ES-I3 (cell line): ENCODE measurements around the gene TRIM9.

Experiments
- H3K36me3 ChIP-seq: 2 replicates; pipeline ENCODE4 v1.6.1; 2013; ENCODE audit warnings: mild to moderate bottlenecking, low read length, control low read depth, moderate library complexity; ENCODE audit not compliant: insufficient read depth
- H3K4me1 ChIP-seq: 2 replicates; pipeline ENCODE4 v1.6.1; 2013; ENCODE audit warnings: mild to moderate bottlenecking, control low read depth, low read length; ENCODE audit not compliant: insufficient read depth
- H3K9ac ChIP-seq: 2 replicates; pipeline ENCODE4 v1.6.1; 2013; ENCODE audit warnings: low read depth, mild to moderate bottlenecking, low read length, moderate library complexity
- H3K9me3 ChIP-seq: 2 replicates; pipeline ENCODE4 v1.6.1; 2013; ENCODE audit warnings: mild to moderate bottlenecking, low read length, moderate library complexity; ENCODE audit not compliant: control insufficient read depth, insufficient read depth

TRIM9 gene

GRCh38 chr14:51081712-51082111 is 13.2 kb downstream of the TRIM9 start:
- Histone ChIP-seq H3K36me3 (no peaks in the 10 kb centered on the region), H3K4me1 (no peaks in the 10 kb centered on the region), H3K9ac (no peak overlapping the region), H3K9me3 (no peaks in the 10 kb centered on the region)

- no peaks in the 10 kb centered on the region for H3K9me3 ChIP-seq
- no peaks in the 10 kb centered on the region for H3K36me3 ChIP-seq
- H3K4me1 ChIP-seq: no peaks in the 10 kb centered on the region
- H3K9ac ChIP-seq: no peak overlapping the region
Observed at GRCh38 chr14:51081209-51081608, 13.7 kb downstream of the TRIM9 start.

GRCh38 chr14:51080645-51081044 is 14.3 kb downstream of the TRIM9 start:
- no peaks in the 10 kb centered on the region for H3K9me3 ChIP-seq
- H3K36me3 ChIP-seq: no peaks in the 10 kb centered on the region
- no peaks in the 10 kb centered on the region for H3K4me1 ChIP-seq
- no peak overlapping the region for H3K9ac ChIP-seq

- no peak overlapping the region for H3K9ac ChIP-seq
- H3K4me1 ChIP-seq: no peaks in the 10 kb centered on the region
Observed at GRCh38 chr14:51079489-51079888, 15.4 kb downstream of the TRIM9 start.

DNA sequence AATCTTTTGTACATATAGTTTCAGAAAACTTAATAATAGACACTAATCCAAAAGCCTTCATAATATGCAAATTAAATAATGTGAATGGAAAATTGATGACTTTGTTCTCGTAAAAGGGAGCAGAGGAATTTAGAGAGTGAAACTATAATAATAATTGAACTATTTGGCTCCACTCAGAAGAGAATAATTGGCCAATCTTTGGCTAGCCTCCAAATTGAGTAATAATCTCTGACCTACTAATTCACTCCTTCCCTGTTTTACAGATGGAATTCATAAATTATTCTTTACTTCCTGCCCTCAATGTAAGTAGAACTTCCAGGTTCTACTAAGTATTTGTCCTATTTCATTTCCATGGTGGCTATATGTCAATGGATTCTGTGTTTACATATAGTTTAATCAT is 15.8 kb downstream of the TRIM9 start:
- H3K4me1 ChIP-seq: no peaks in the 10 kb centered on the region

More at GRCh38 chr14:51079489-51079888, 15.4 kb downstream of the TRIM9 start:
- no peaks in the 10 kb centered on the region for H3K36me3 ChIP-seq
- H3K9me3 ChIP-seq: no peaks in the 10 kb centered on the region

GRCh38 chr14:51074701-51075385 is 20.1 kb downstream of the TRIM9 start:
- Histone ChIP-seq H3K36me3 (no peaks in the 10 kb centered on the region), H3K9ac (no peak overlapping the region), H3K9me3 (no peaks in the 10 kb centered on the region), H3K4me1 (no peaks in the 10 kb centered on the region)

More for the DNA sequence above, 15.8 kb downstream of the TRIM9 start:
- no peaks in the 10 kb centered on the region for H3K36me3 ChIP-seq
- no peak overlapping the region for H3K9ac ChIP-seq
- H3K9me3 ChIP-seq: no peaks in the 10 kb centered on the region

GRCh38 chr14:51073731-51074130 is 21.2 kb downstream of the TRIM9 start:
- Histone ChIP-seq H3K9me3 (no peaks in the 10 kb centered on the region), H3K36me3 (no peaks in the 10 kb centered on the region)

DNA sequence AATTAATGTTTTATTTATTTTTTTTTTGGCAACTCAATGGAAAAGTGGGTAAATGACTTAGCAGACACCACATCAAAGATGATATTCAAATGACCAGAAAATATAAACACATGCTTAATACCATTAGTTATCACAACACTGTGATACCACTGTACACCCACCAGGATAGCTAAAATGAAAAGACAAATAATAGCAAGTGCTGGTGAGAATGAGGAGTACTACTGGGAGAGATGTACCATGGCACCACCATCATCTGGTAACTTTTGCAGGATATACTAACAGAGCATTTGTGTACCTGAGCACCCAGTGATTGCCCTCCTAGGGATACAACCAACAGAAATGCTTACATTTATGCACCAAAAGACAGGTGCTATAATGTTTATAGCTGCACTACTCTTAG is 21.9 kb downstream of the TRIM9 start:
- H3K4me1 ChIP-seq: no peaks in the 10 kb centered on the region
- no peaks in the 10 kb centered on the region for H3K9me3 ChIP-seq
- no peak overlapping the region for H3K9ac ChIP-seq
- no peaks in the 10 kb centered on the region for H3K36me3 ChIP-seq

More at GRCh38 chr14:51073731-51074130, 21.2 kb downstream of the TRIM9 start:
- Histone ChIP-seq H3K4me1 (no peaks in the 10 kb centered on the region), H3K9ac (no peak overlapping the region)

DNA sequence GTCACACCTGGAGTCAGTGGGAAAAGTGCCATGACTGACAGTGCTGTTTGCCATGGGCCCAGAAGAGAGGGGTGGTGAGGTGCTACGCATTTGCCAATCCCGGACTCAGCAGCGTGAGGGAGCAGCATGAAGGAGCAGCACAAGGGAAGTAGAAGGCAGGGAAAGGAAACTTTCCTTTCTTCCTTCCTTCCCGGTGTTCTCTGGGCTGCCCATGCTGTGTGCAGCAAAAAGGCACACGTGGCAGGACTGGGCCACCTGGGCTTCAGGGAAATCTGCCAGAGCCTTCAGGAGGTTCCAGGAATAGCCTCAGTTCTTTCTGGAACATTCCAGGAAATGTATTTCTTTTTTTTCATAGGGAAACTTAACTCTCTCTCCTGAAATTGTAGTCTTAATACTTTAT is 23.0 kb downstream of the TRIM9 start:
- no peak overlapping the region for H3K9ac ChIP-seq
- H3K36me3 ChIP-seq: no peaks in the 10 kb centered on the region
- H3K9me3 ChIP-seq: no peaks in the 10 kb centered on the region
- no peaks in the 10 kb centered on the region for H3K4me1 ChIP-seq

DNA sequence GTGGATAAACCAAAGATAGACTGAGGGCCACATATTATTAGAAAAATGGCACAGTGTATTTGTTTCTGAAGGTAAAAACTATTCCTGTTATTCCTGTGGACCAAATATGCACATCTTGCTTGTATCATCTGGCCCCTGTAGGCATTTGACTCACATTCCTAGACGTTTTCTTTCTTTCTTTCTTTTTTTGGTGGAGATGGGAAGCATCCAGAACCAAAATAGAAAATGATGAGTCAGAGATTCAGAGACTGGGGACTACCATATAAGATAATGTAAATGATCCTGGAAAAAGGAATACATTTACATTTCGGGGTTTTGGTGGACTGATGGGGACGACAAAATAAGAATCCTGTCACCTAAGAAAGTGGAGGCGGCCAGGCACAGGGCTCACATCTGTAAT is 24.2 kb downstream of the TRIM9 start:
- no peaks in the 10 kb centered on the region for H3K4me1 ChIP-seq
- no peaks in the 10 kb centered on the region for H3K36me3 ChIP-seq
- H3K9me3 ChIP-seq: no peaks in the 10 kb centered on the region
- no peak overlapping the region for H3K9ac ChIP-seq

DNA sequence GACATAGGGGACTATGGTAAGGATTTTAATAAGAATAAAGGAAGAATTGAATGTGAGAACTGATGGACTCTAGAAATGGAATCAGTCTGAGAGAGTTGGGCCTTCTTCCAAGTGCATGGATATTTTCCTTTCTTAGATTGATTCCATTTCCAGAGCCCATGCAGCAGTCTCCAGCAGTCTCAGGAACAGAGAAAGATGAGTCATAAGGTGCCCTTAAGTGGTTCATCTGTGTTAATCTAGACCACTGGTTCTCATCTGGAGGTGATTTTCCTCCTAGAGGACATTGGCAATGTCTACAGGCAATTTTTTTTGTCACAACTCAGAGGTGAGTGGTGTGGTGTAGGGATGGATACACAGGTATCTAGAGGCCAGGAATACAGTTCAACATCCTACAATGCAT is 25.9 kb downstream of the TRIM9 start:
- Histone ChIP-seq H3K9me3 (no peaks in the 10 kb centered on the region), H3K36me3 (no peaks in the 10 kb centered on the region), H3K9ac (no peak overlapping the region), H3K4me1 (no peaks in the 10 kb centered on the region)

DNA sequence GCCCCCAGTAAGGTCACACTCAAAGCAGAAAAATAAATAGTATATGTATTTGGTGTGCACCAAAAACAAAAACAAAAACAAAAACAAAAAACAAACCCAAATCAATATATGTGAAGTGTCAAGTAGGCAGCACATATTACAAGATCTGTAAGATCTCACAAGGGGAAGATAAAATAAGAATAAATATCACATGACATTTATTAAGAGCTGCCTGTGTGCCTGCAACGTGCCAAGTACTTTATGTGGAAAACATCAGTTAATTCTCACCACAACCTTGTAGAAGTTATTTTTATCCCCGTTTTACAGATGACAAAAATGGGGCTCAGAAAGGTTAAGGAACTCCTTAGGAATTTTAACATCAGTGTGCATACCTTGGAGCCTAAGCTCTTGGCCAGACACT is 26.6 kb downstream of the TRIM9 start:
- Histone ChIP-seq H3K9ac (no peak overlapping the region), H3K9me3 (no peaks in the 10 kb centered on the region), H3K4me1 (no peaks in the 10 kb centered on the region), H3K36me3 (no peaks in the 10 kb centered on the region)

- Histone ChIP-seq H3K36me3 (no peaks in the 10 kb centered on the region), H3K9ac (no peak overlapping the region), H3K4me1 (no peaks in the 10 kb centered on the region), H3K9me3 (no peaks in the 10 kb centered on the region)
Observed at GRCh38 chr14:51067295-51067694, 27.6 kb downstream of the TRIM9 start.

DNA sequence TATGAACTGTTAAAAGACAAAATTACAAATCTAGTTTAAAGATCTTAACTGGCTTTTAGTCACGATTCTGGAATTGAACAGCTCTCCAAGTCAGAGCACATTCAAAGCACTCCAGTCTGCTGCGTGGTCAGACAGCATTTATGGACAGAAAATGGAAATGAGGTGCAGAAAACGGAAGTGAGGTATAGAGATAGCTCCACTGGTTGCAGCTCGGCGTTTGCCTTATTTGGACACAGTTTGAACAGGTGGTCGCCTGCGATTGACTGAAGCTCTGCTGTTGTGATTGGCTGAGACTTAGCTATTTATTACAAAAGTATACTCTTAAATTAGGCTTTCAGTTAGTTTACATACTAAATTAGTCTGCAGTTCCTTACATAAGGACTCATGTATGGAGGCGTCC is 28.3 kb downstream of the TRIM9 start:
- Histone ChIP-seq H3K9me3 (no peaks in the 10 kb centered on the region), H3K36me3 (no peaks in the 10 kb centered on the region), H3K4me1 (no peaks in the 10 kb centered on the region), H3K9ac (no peak overlapping the region)

GRCh38 chr14:51059032-51059431 is 35.9 kb downstream of the TRIM9 start:
- Histone ChIP-seq H3K9ac (no peak overlapping the region), H3K36me3 (no peaks in the 10 kb centered on the region), H3K4me1 (no peaks in the 10 kb centered on the region), H3K9me3 (no peaks in the 10 kb centered on the region)

- no peaks in the 10 kb centered on the region for H3K9me3 ChIP-seq
- H3K36me3 ChIP-seq: no peaks in the 10 kb centered on the region
- H3K4me1 ChIP-seq: no peaks in the 10 kb centered on the region
- no peak overlapping the region for H3K9ac ChIP-seq
Observed at GRCh38 chr14:51058382-51058781, 36.5 kb downstream of the TRIM9 start.
